Panc1 (cell line): ENCODE measurements around the gene ALDH16A1.

Experiments
- CTCF ChIP-seq: fragments of 450-650 bp; IDR thresholded peaks from 2 replicates; pipeline ENCODE4 v1.5.1; 2017; ENCODE audit warnings: mild to moderate bottlenecking
- POLR2AphosphoS5 ChIP-seq: IDR thresholded peaks from 2 replicates; pipeline ENCODE4 v1.6.1; 2012; ENCODE audit warnings: mild to moderate bottlenecking, low read depth, low read length, moderate library complexity
- REST ChIP-seq, 2 experiments: IDR thresholded peaks; 2 replicates each; pipeline ENCODE4 v1.6.1; 2011 to 2012; ENCODE audit warnings: low read depth in 2 of 2, control low read depth in 1 of 2, low read length in 1 of 2, mild to moderate bottlenecking in 1 of 2, moderate library complexity in 1 of 2; ENCODE audit not compliant: insufficient read depth in 1 of 2
- SIN3A ChIP-seq: IDR thresholded peaks from 2 replicates; pipeline ENCODE4 v1.6.1; 2012; ENCODE audit warnings: low read depth, mild to moderate bottlenecking, low read length, moderate library complexity, borderline replicate concordance; ENCODE audit not compliant: insufficient read depth

GRCh38 chr19:49407482-49408015 is 45.5 kb upstream of the ALDH16A1 start:
- TF ChIP-seq REST (IDR thresholded peaks at IDR 0.05; ENCODE audit: insufficient read depth in 1 of 2, low read depth in 2 of 2, low read length in 1 of 2) (no peak), CTCF (no peak), SIN3A (no peak), POLR2AphosphoS5 (no peak)
